ENCODE measurements around the gene DIRAS2. TPM values are rescaled to one million over a fixed set of nuclear protein-coding genes. Genes with fewer than 3 reads are reported as not detected.

Gene DIRAS2
- total RNA-seq, 1 experiment from 2014 or later, result 0.03 TPM

DNA sequence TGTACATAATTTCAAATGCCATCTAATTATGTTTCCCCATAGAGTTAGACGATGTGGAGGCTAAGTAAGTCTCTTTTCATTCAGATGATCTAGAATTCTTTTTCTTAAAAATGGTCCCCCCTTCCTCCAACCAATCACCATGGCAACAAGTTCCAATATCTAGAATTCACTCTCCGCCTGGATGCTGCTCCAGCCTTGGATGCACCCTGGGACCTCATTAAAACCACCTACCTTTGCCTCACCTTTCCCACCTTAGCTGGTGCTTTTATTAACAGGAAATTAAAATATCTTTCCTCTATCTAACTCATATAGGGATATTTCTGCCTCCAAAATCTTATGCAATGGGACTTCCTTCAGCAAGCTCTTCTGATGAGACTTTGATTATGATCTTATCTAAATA lies 49.0 kb downstream of the DIRAS2 start:
- ATAC-seq, result no peak
- H3K4me3 ChIP-seq (ENCODE audit: low read depth in 2 of 2, low read length in 2 of 2), result no peak overlapping the region
- POLR2A ChIA-PET, result no interaction called here

GRCh38 chr9:90580576-90580975 lies 62.0 kb downstream of the DIRAS2 start:
- in situ Hi-C loops (cut with HindIII; ENCODE audit: low pct_unique_long_range_greater_than_20kb, low sequenced_read_pairs), result no loop called here
- DNase-seq (ENCODE audit: low read depth, low spot score), result no peak

More for the DNA sequence above, 49.0 kb downstream of the DIRAS2 start:
- Histone ChIP-seq H3K27me3 (ENCODE audit: control insufficient read depth, insufficient read depth, low read length) (no peaks in the 10 kb centered on the region), H3K4me1 (ENCODE audit: control insufficient read depth, insufficient read depth, low read length) (no peaks in the 10 kb centered on the region), H3K27ac (ENCODE audit: low read length) (no peak overlapping the region), H3K9me3 (ENCODE audit: control insufficient read depth, insufficient read depth, low read depth, low read length) (no peaks in the 10 kb centered on the region), H3K36me3 (ENCODE audit: control insufficient read depth, insufficient read depth, low read length) (no peaks in the 10 kb centered on the region)
- no peak for TF ChIP-seq TCF7L2 (IDR thresholded peaks at IDR 0.05; ENCODE audit: low read depth, low read length)
- TF ChIP-seq SIN3A (IDR thresholded peaks at IDR 0.05; ENCODE audit: borderline replicate concordance, insufficient read depth, low read depth, low read length), result no peak
- BruUV-seq (replicated peaks), result no TSS peak
- DNase-seq (ENCODE audit: low read depth, low spot score), result no peak
- in situ Hi-C loops (cut with HindIII; ENCODE audit: low pct_unique_long_range_greater_than_20kb, low sequenced_read_pairs) (no loop called here), intact Hi-C loops (cut with micrococcal nuclease; ENCODE audit: unreplicated experiment) (no loop called here)
- CTCF ChIA-PET, result no interaction called here

DNA sequence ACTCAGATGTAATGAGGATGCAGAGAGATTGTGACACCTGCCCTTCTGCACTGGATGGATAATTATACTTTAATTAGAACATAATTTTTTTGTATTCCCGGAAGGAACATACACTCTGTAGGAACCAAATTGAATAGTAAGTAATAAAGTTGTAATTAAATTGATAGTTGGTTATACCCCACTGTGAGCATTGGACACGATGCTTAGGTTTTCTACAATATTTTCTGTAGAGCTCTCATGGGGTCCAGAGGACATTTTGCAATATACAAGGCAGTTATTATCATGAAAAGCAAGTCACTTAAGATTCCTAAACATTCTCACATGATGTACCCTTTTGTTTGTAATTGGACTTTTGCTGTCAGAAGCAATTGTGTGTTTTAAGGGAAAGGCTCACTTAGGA lies 63.4 kb downstream of the DIRAS2 start:
- H3K4me3 ChIP-seq (ENCODE audit: low read depth in 2 of 2, low read length in 2 of 2), result no peak overlapping the region
- ChIA-PET POLR2A (no interaction called here), CTCF (no interaction called here)
- no peak overlapping the region for H3K27ac ChIP-seq (ENCODE audit: low read length)
- intact Hi-C loops (cut with micrococcal nuclease; ENCODE audit: unreplicated experiment) (no loop called here), in situ Hi-C loops (cut with HindIII; ENCODE audit: low pct_unique_long_range_greater_than_20kb, low sequenced_read_pairs) (no loop called here)
- DNase-seq (ENCODE audit: low read depth, low spot score) (no peak), ATAC-seq (no peak)
- no peak for TF ChIP-seq SIN3A (IDR thresholded peaks at IDR 0.05; ENCODE audit: borderline replicate concordance, insufficient read depth, low read depth, low read length)
- TF ChIP-seq TCF7L2 (IDR thresholded peaks at IDR 0.05; ENCODE audit: low read depth, low read length), result no peak
- TF ChIP-seq, protein P1, sequence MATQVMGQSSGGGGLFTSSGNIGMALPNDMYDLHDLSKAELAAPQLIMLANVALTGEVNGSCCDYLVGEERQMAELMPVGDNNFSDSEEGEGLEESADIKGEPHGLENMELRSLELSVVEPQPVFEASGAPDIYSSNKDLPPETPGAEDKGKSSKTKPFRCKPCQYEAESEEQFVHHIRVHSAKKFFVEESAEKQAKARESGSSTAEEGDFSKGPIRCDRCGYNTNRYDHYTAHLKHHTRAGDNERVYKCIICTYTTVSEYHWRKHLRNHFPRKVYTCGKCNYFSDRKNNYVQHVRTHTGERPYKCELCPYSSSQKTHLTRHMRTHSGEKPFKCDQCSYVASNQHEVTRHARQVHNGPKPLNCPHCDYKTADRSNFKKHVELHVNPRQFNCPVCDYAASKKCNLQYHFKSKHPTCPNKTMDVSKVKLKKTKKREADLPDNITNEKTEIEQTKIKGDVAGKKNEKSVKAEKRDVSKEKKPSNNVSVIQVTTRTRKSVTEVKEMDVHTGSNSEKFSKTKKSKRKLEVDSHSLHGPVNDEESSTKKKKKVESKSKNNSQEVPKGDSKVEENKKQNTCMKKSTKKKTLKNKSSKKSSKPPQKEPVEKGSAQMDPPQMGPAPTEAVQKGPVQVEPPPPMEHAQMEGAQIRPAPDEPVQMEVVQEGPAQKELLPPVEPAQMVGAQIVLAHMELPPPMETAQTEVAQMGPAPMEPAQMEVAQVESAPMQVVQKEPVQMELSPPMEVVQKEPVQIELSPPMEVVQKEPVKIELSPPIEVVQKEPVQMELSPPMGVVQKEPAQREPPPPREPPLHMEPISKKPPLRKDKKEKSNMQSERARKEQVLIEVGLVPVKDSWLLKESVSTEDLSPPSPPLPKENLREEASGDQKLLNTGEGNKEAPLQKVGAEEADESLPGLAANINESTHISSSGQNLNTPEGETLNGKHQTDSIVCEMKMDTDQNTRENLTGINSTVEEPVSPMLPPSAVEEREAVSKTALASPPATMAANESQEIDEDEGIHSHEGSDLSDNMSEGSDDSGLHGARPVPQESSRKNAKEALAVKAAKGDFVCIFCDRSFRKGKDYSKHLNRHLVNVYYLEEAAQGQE (IDR thresholded peaks at IDR 0.05; ENCODE audit: insufficient read depth in 1 of 2, low read depth in 2 of 2, low read length in 1 of 2), result no peak
- TF ChIP-seq POLR2AphosphoS5 (IDR thresholded peaks at IDR 0.05; ENCODE audit: low read depth, low read length), result no peak
- TF ChIP-seq, protein P2, sequence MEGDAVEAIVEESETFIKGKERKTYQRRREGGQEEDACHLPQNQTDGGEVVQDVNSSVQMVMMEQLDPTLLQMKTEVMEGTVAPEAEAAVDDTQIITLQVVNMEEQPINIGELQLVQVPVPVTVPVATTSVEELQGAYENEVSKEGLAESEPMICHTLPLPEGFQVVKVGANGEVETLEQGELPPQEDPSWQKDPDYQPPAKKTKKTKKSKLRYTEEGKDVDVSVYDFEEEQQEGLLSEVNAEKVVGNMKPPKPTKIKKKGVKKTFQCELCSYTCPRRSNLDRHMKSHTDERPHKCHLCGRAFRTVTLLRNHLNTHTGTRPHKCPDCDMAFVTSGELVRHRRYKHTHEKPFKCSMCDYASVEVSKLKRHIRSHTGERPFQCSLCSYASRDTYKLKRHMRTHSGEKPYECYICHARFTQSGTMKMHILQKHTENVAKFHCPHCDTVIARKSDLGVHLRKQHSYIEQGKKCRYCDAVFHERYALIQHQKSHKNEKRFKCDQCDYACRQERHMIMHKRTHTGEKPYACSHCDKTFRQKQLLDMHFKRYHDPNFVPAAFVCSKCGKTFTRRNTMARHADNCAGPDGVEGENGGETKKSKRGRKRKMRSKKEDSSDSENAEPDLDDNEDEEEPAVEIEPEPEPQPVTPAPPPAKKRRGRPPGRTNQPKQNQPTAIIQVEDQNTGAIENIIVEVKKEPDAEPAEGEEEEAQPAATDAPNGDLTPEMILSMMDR (IDR thresholded peaks at IDR 0.05), result no peak
- no TSS peak for BruUV-seq (replicated peaks)
- H3K27me3 ChIP-seq (ENCODE audit: control insufficient read depth, insufficient read depth, low read length), result no peaks in the 10 kb centered on the region
- H3K9me3 ChIP-seq (ENCODE audit: control insufficient read depth, insufficient read depth, low read depth, low read length), result no peaks in the 10 kb centered on the region
- no peaks in the 10 kb centered on the region for H3K4me1 ChIP-seq (ENCODE audit: control insufficient read depth, insufficient read depth, low read length)
- H3K36me3 ChIP-seq (ENCODE audit: control insufficient read depth, insufficient read depth, low read length), result no peaks in the 10 kb centered on the region

More at GRCh38 chr9:90580576-90580975, 62.0 kb downstream of the DIRAS2 start:
- ChIA-PET CTCF (no interaction called here), POLR2A (no interaction called here)
- ATAC-seq, result no peak
- Histone ChIP-seq H3K9me3 (ENCODE audit: control insufficient read depth, insufficient read depth, low read depth, low read length) (no peaks in the 10 kb centered on the region), H3K36me3 (ENCODE audit: control insufficient read depth, insufficient read depth, low read length) (no peaks in the 10 kb centered on the region), H3K4me1 (ENCODE audit: control insufficient read depth, insufficient read depth, low read length) (no peaks in the 10 kb centered on the region), H3K27ac (ENCODE audit: low read length) (no peak overlapping the region), H3K27me3 (ENCODE audit: control insufficient read depth, insufficient read depth, low read length) (no peaks in the 10 kb centered on the region), H3K4me3 (ENCODE audit: low read depth in 2 of 2, low read length in 2 of 2) (no peak overlapping the region)
- no TSS peak for BruUV-seq (replicated peaks)
- intact Hi-C loops (cut with micrococcal nuclease; ENCODE audit: unreplicated experiment), result no loop called here
- TF ChIP-seq TCF7L2 (IDR thresholded peaks at IDR 0.05; ENCODE audit: low read depth, low read length), result no peak
- no peak for TF ChIP-seq SIN3A (IDR thresholded peaks at IDR 0.05; ENCODE audit: borderline replicate concordance, insufficient read depth, low read depth, low read length)
- TF ChIP-seq, protein P2 (IDR thresholded peaks at IDR 0.05), result no peak
- TF ChIP-seq POLR2AphosphoS5 (IDR thresholded peaks at IDR 0.05; ENCODE audit: low read depth, low read length), result no peak
- TF ChIP-seq, protein P1 (IDR thresholded peaks at IDR 0.05; ENCODE audit: insufficient read depth in 1 of 2, low read depth in 2 of 2, low read length in 1 of 2), result no peak

Data from Panc1 (cell line).